ENCODE results near the gene CELF6. TPM values are rescaled to one million over a fixed set of nuclear protein-coding genes. Genes with fewer than 3 reads are reported as not detected.

The CELF6 gene
- total RNA-seq, 1 experiment from 2014 or later: 0.52 TPM

- H2AFZ ChIP-seq (ENCODE audit: low read depth, low read length, poor library complexity, severe bottlenecking): no peak overlapping the region
- H3K9ac ChIP-seq (ENCODE audit: low read length): no peak overlapping the region
- RAD21 ChIA-PET (ENCODE audit: low non-redundant PET in 1 of 2, low total read pairs in 2 of 2, uncharacterized antibody in 2 of 2, unreplicated experiment in 2 of 2): interaction anchor here in 1 of 2 experiments (0.6 kb wide), 1 partner anchor 11 kb away, joined by 3 read pairs; no protein-coding TSS in a partner anchor
- no peaks in the 10 kb centered on the region for H4K20me1 ChIP-seq (ENCODE audit: insufficient read depth)
- no peaks in the 10 kb centered on the region for H3K79me2 ChIP-seq (ENCODE audit: insufficient read depth, low read length)
- CTCF ChIA-PET: interaction anchor here (0.7 kb wide), 1 partner anchor 256 kb away, joined by 7 read pairs; no protein-coding TSS in a partner anchor
- H3K4me1 ChIP-seq (ENCODE audit: control insufficient read depth in 1 of 2, insufficient read depth in 2 of 2, low read length in 2 of 2): peaks cover 0 to 3% of the 10 kb centered on the region in 2 experiments; a peak in 1 of 4 replicates
- H3K36me3 ChIP-seq (ENCODE audit: control insufficient read depth in 1 of 2, insufficient read depth in 2 of 2, low read length in 2 of 2): peaks cover 3 to 5% of the 10 kb centered on the region in 2 experiments; a peak in 3 of 4 replicates
- POLR2A ChIA-PET: no interaction called here
- peak; percentile 7 for DNase-seq (ENCODE audit: low read depth, low spot score)
- no peak overlapping the region for H3K27ac ChIP-seq (ENCODE audit: low read depth, low read length)
- BruUV-seq (replicated peaks): no TSS peak
- no peak for TF ChIP-seq ATF3 (IDR thresholded peaks at IDR 0.05)
- peak; percentile 5 to 44 (median 38); a peak in 4 of 6 replicates for TF ChIP-seq CTCF (IDR thresholded peaks at IDR 0.05 in 2 of 3, conservative IDR thresholded peaks at IDR 0.05 in 1 of 3; ENCODE audit: borderline replicate concordance in 1 of 3, insufficient read depth in 1 of 3, low read depth in 2 of 3, low read length in 2 of 3)
- peak; percentile 22; the same call in 1 of the 2 replicates for TF ChIP-seq RAD21 (IDR thresholded peaks at IDR 0.05; ENCODE audit: low read depth)
- H3K9me2 ChIP-seq (ENCODE audit: insufficient read depth): no peaks in the 10 kb centered on the region
- no peaks in the 10 kb centered on the region for H3K27me3 ChIP-seq (ENCODE audit: insufficient read depth, low read length)
- H3K4me3 ChIP-seq (replicated peaks in 1 of 2; ENCODE audit: low read depth in 1 of 2, low read length in 2 of 2): no peak overlapping the region
- H3K9me3 ChIP-seq (ENCODE audit: control insufficient read depth in 1 of 2, insufficient read depth in 1 of 2, low read depth in 1 of 2, low read length in 2 of 2): no peaks in the 10 kb centered on the region
- peak; percentile 75 for ATAC-seq
- no peak overlapping the region for H3K4me2 ChIP-seq (ENCODE audit: low read length)
- intact Hi-C loops (cut with micrococcal nuclease): loop anchor here (5.0 kb wide), 1 partner anchor 256 kb away; no protein-coding TSS in a partner anchor
Observed at GRCh38 chr15:72341361-72341760, 21.4 kb upstream of the CELF6 start.

- H3K4me3 ChIP-seq (replicated peaks in 1 of 2; ENCODE audit: low read depth in 1 of 2, low read length in 2 of 2): no peak overlapping the region
- peaks cover 0 to 3% of the 10 kb centered on the region in 2 experiments; a peak in 1 of 4 replicates for H3K4me1 ChIP-seq (ENCODE audit: control insufficient read depth in 1 of 2, insufficient read depth in 2 of 2, low read length in 2 of 2)
- no peaks in the 10 kb centered on the region for H3K9me2 ChIP-seq (ENCODE audit: insufficient read depth)
- H3K27ac ChIP-seq (ENCODE audit: low read depth, low read length): no peak overlapping the region
- H3K4me2 ChIP-seq (ENCODE audit: low read length): no peak overlapping the region
- CTCF ChIA-PET: no interaction called here
- H3K9me3 ChIP-seq (ENCODE audit: control insufficient read depth in 1 of 2, insufficient read depth in 1 of 2, low read depth in 1 of 2, low read length in 2 of 2): no peaks in the 10 kb centered on the region
- H2AFZ ChIP-seq (ENCODE audit: low read depth, low read length, poor library complexity, severe bottlenecking): no peak overlapping the region
- no peaks in the 10 kb centered on the region for H3K27me3 ChIP-seq (ENCODE audit: insufficient read depth, low read length)
- 0 out of 4 replicates have a peak, but pooled peaks cover 0 to 3% of the 10 kb centered on the region in 2 experiments for H3K36me3 ChIP-seq (ENCODE audit: control insufficient read depth in 1 of 2, insufficient read depth in 2 of 2, low read length in 2 of 2)
- intact Hi-C loops (cut with micrococcal nuclease): loop anchor here (5.0 kb wide), 1 partner anchor 257 kb away; no protein-coding TSS in a partner anchor
- H3K79me2 ChIP-seq (ENCODE audit: insufficient read depth, low read length): no peaks in the 10 kb centered on the region
- BruUV-seq (replicated peaks): no TSS peak
- RAD21 ChIA-PET (ENCODE audit: low non-redundant PET in 1 of 2, low total read pairs in 2 of 2, uncharacterized antibody in 2 of 2, unreplicated experiment in 2 of 2): interaction anchor here in 1 of 2 experiments (0.7 kb wide), 1 partner anchor 222 kb away, joined by 5 read pairs; the partner anchor contains the start of gene MYO9A
- ATAC-seq (no peak), DNase-seq (ENCODE audit: low read depth, low spot score) (no peak)
- no peaks in the 10 kb centered on the region for H4K20me1 ChIP-seq (ENCODE audit: insufficient read depth)
- no peak overlapping the region for H3K9ac ChIP-seq (ENCODE audit: low read length)
- POLR2A ChIA-PET: no interaction called here
- TF ChIP-seq JUND (IDR thresholded peaks at IDR 0.05): no peak
- TF ChIP-seq ELF1 (IDR thresholded peaks at IDR 0.05; ENCODE audit: borderline replicate concordance, low read depth): no peak
- TF ChIP-seq FOSL1 (IDR thresholded peaks at IDR 0.05; ENCODE audit: low read depth): no peak
- no peak for TF ChIP-seq RAD21 (IDR thresholded peaks at IDR 0.05; ENCODE audit: low read depth)
- no peak for TF ChIP-seq POLR2A (IDR thresholded peaks at IDR 0.05; ENCODE audit: borderline replicate concordance, extremely low read depth, insufficient read depth, insufficient read length)
- no peak for TF ChIP-seq TCF7L2 (IDR thresholded peaks at IDR 0.05; ENCODE audit: borderline replicate concordance, extremely low read depth, insufficient read depth, insufficient read length)
- TF ChIP-seq CTCF (IDR thresholded peaks at IDR 0.05 in 2 of 3, conservative IDR thresholded peaks at IDR 0.05 in 1 of 3; ENCODE audit: borderline replicate concordance in 1 of 3, insufficient read depth in 1 of 3, low read depth in 2 of 3, low read length in 2 of 3): no peak
- no peak for TF ChIP-seq CEBPB (IDR thresholded peaks at IDR 0.05; ENCODE audit: low read depth)
- no peak for TF ChIP-seq EGR1 (IDR thresholded peaks at IDR 0.05; ENCODE audit: low read depth)
- TF ChIP-seq EZH2 (IDR thresholded peaks at IDR 0.05): no peak
- TF ChIP-seq ZBTB33 (IDR thresholded peaks at IDR 0.05; ENCODE audit: extremely low read depth, insufficient replicate concordance, low read length): no peak
Observed at GRCh38 chr15:72340366-72340765, 20.4 kb upstream of the CELF6 start.

Data from HCT116 (cell line).